Mesenchymal stem cell (in vitro differentiated cells and primary cell): ENCODE results near the gene SLC5A1.
A peak's percentile ranks its signal among the peaks of the same experiment; 100 is the strongest.

Experiments
- DNase-seq: peaks from one replicate; pipeline ENCODE4 v3.0.0-alpha.2; 2013
- H2AFZ ChIP-seq: one replicate; pipeline ENCODE4 v1.6.1; 2013; ENCODE audit warnings: low read depth, mild to moderate bottlenecking, control low read depth, inconsistent platforms, low read length, moderate library complexity
- H2AK5ac ChIP-seq: 2 replicates; pipeline ENCODE4 v1.6.1; 2013; ENCODE audit warnings: low read length, moderate library complexity, mild to moderate bottlenecking, inconsistent platforms; ENCODE audit not compliant: severe bottlenecking
- H2BK120ac ChIP-seq: one replicate; pipeline ENCODE4 v1.6.1; 2013; ENCODE audit warnings: low read depth, mild to moderate bottlenecking, inconsistent platforms, low read length, moderate library complexity
- H2BK12ac ChIP-seq, 2 experiments: one replicate each; pipeline ENCODE4 v1.6.1; 2013; ENCODE audit warnings: inconsistent platforms in 2 of 2, low read length in 2 of 2, mild to moderate bottlenecking in 2 of 2, moderate library complexity in 2 of 2, control low read depth in 1 of 2
- H2BK15ac ChIP-seq: one replicate; pipeline ENCODE4 v1.6.1; 2013; ENCODE audit warnings: mild to moderate bottlenecking, low read depth, inconsistent platforms; ENCODE audit not compliant: poor library complexity, severe bottlenecking
- H2BK5ac ChIP-seq: 2 replicates; pipeline ENCODE4 v1.6.1; 2013; ENCODE audit warnings: low read depth, mild to moderate bottlenecking, low read length, control low read depth, inconsistent platforms; ENCODE audit not compliant: poor library complexity, severe bottlenecking
- H3K14ac ChIP-seq, 2 experiments: one replicate each; pipeline ENCODE4 v1.6.1; 2013; ENCODE audit warnings: inconsistent platforms in 2 of 2, low read length in 2 of 2, control low read depth in 1 of 2, mild to moderate bottlenecking in 1 of 2, moderate library complexity in 1 of 2
- H3K18ac ChIP-seq, 2 experiments: one replicate each; pipeline ENCODE4 v1.6.1; 2013; ENCODE audit warnings: inconsistent platforms in 2 of 2, low read length in 2 of 2, control low read depth in 1 of 2, low read depth in 1 of 2, mild to moderate bottlenecking in 1 of 2
- H3K23ac ChIP-seq, 2 experiments: one replicate each; pipeline ENCODE4 v1.6.1; 2013; ENCODE audit warnings: inconsistent platforms in 2 of 2, low read length in 2 of 2, mild to moderate bottlenecking in 2 of 2, moderate library complexity in 2 of 2, control low read depth in 1 of 2
- H3K27ac ChIP-seq: 2 replicates; pipeline ENCODE4 v1.5.1; 2013; ENCODE audit warnings: mild to moderate bottlenecking, moderate library complexity, low read length, control low read depth, inconsistent platforms; ENCODE audit not compliant: poor library complexity, severe bottlenecking
- H3K27me3 ChIP-seq, 2 experiments: 2 replicates each; pipeline versions ENCODE4 v1.6.1 to v1.7.0; 2013; ENCODE audit warnings: low read length in 2 of 2, mild to moderate bottlenecking in 2 of 2, moderate library complexity in 2 of 2, control low read depth in 1 of 2, inconsistent platforms in 1 of 2; ENCODE audit not compliant: control insufficient read depth in 1 of 2, insufficient read depth in 1 of 2
- H3K36me3 ChIP-seq, 2 experiments: 2 replicates each; pipeline versions ENCODE4 v1.6.1 to v1.7.0; 2013; ENCODE audit warnings: low read length in 2 of 2, control low read depth in 1 of 2, inconsistent platforms in 1 of 2, low read depth in 1 of 2, mild to moderate bottlenecking in 1 of 2; ENCODE audit not compliant: insufficient read depth in 2 of 2, control insufficient read depth in 1 of 2
- H3K4ac ChIP-seq, 2 experiments: one replicate each; pipeline ENCODE4 v1.6.1; 2013; ENCODE audit warnings: inconsistent platforms in 2 of 2, low read length in 2 of 2, mild to moderate bottlenecking in 2 of 2, moderate library complexity in 2 of 2, control low read depth in 1 of 2, low read depth in 1 of 2
- H3K4me1 ChIP-seq: 2 replicates; pipeline ENCODE4 v1.6.1; 2013; ENCODE audit warnings: low read depth, low read length, control low read depth; ENCODE audit not compliant: control insufficient read depth, insufficient read depth
- H3K4me2 ChIP-seq: 2 replicates; pipeline ENCODE4 v1.6.1; 2013; ENCODE audit warnings: low read length, mild to moderate bottlenecking, inconsistent platforms; ENCODE audit not compliant: poor library complexity, severe bottlenecking
- H3K4me3 ChIP-seq, 2 experiments: 2 replicates each; pipeline versions ENCODE4 v1.5.1 to v1.7.0; 2013; ENCODE audit warnings: low read length in 2 of 2, mild to moderate bottlenecking in 2 of 2, control low read depth in 1 of 2, low read depth in 1 of 2; ENCODE audit not compliant: insufficient read depth in 1 of 2
- H3K79me1 ChIP-seq: replicated peaks from 2 replicates; pipeline ENCODE4 v1.6.1; 2013; ENCODE audit warnings: mild to moderate bottlenecking, control low read depth, low read length, inconsistent platforms; ENCODE audit not compliant: poor library complexity, severe bottlenecking
- H3K9ac ChIP-seq: 2 replicates; pipeline ENCODE4 v1.7.0; 2013; ENCODE audit warnings: mild to moderate bottlenecking, low read length, moderate library complexity
- H3K9me3 ChIP-seq: 2 replicates; pipeline ENCODE4 v1.7.0; 2013; ENCODE audit warnings: mild to moderate bottlenecking, low read length; ENCODE audit not compliant: control insufficient read depth
- H4K8ac ChIP-seq: one replicate; pipeline ENCODE4 v1.6.1; 2013; ENCODE audit warnings: inconsistent platforms, mild to moderate bottlenecking, low read length, moderate library complexity
- H4K91ac ChIP-seq: one replicate; pipeline ENCODE4 v1.6.1; 2013; ENCODE audit warnings: mild to moderate bottlenecking, low read length, inconsistent platforms
- WGBS: methylation state at CpG from one replicate; pipeline ENCODE4 v1.1.7; 2013; ENCODE audit warnings: mixed read lengths; 5-methylcytosine and 5-hydroxymethylcytosine counted together

The SLC5A1 gene

DNA sequence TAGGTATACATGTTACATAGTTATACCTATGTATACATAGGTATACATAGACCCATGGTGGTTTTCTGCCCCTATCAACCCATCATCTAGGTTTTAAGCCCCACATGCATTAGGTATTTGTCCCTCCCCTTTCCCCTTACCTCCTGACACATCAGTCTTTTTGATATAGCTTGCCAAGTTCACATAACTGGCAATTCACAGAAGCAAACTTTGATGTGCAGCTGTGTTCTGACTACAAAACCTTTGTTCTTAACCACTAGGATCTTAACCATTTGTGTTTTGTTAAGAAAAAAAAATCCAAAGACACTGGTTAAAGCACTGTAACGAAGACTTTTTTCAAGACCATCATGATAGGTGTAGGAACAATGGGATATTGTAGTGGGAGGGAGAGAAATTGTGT lies 42.9 kb upstream of the SLC5A1 start:
- Histone ChIP-seq H3K23ac (no peak overlapping the region), H2BK15ac (no peak overlapping the region), H2AFZ (no peak overlapping the region), H3K4me1 (no peaks in the 10 kb centered on the region), H3K4ac (no peak overlapping the region), H2BK5ac (no peak overlapping the region), H3K4me3 (no peak overlapping the region), H3K27ac (no peak overlapping the region), H3K4me2 (no peak overlapping the region), H3K36me3 (no peaks in the 10 kb centered on the region), H4K91ac (no peak overlapping the region), H3K14ac (no peak overlapping the region), H2BK12ac (no peak overlapping the region), H4K8ac (no peak overlapping the region), H3K27me3 (peaks cover 6 to 15% of the 10 kb centered on the region in 2 experiments), H2AK5ac (no peak overlapping the region), H3K9ac (no peak overlapping the region), H3K18ac (no peak overlapping the region), H2BK120ac (no peak overlapping the region), H3K79me1 (no peaks in the 10 kb centered on the region), H3K9me3 (no peaks in the 10 kb centered on the region)
- 66% methylated on average over 1 of the region's 1 CpG for WGBS
- DNase-seq = no peak

DNA sequence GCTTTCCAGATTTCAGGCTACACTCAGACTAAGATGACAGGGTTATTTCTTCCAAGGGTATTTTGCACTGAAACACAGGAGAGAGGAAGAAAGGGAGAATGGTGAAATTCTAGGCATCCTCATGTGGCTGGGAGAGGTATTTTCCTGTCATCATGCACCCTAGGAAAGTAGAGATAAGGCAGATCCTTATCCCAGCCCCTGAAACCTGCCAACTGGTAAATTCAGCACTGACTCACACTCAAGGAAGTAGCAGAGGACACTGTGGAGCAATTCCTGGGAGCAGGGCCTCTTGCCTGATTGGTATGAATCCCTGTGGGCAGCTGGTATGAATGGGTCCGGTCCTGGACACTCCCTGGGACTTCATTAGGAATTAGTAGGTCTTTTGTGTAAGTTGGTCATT lies 37.6 kb upstream of the SLC5A1 start:
- Histone ChIP-seq H3K4me1 (no peaks in the 10 kb centered on the region), H3K4ac (no peak overlapping the region), H2BK12ac (no peak overlapping the region), H4K8ac (no peak overlapping the region), H3K23ac (no peak overlapping the region), H2AFZ (no peak overlapping the region), H2BK15ac (no peak overlapping the region), H2BK120ac (no peak overlapping the region), H4K91ac (no peak overlapping the region), H3K9ac (no peak overlapping the region), H2BK5ac (no peak overlapping the region), H3K9me3 (peaks cover 6% of the 10 kb centered on the region), H3K4me3 (no peak overlapping the region), H3K18ac (no peak overlapping the region), H3K36me3 (no peaks in the 10 kb centered on the region), H3K14ac (no peak overlapping the region), H2AK5ac (no peak overlapping the region), H3K27me3 (no peaks in the 10 kb centered on the region), H3K79me1 (no peaks in the 10 kb centered on the region), H3K27ac (no peak overlapping the region), H3K4me2 (no peak overlapping the region)
- WGBS = 67% methylated on average over 1 of the region's 1 CpG
- peak; percentile 22 for DNase-seq

DNA sequence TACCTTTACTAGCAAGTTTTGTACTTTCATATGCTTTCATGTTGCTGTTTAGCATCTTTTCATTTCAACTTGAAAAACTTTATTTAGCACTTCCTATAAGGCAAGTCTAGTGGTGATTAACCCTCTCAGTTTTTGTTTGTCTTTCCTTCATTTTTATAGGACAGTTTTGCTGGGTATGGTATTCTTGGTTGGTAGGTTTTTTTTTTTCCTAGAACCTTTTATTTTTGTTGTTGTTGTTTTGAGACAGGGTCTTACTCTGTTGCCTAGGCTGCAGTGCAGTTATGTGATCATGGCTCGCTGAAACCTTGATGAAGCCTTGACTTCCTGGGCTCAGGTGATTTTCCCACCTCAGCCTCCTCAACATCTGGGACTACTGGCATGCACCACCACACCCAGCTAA lies 29.9 kb upstream of the SLC5A1 start:
- no CpG with 5 or more reads among the region's 1 CpG for WGBS
- Histone ChIP-seq H3K27me3 (no peaks in the 10 kb centered on the region), H4K8ac (no peak overlapping the region), H2BK5ac (no peak overlapping the region), H2BK15ac (no peak overlapping the region), H3K9ac (no peak overlapping the region), H3K4me2 (no peak overlapping the region), H2AFZ (no peak overlapping the region), H3K23ac (no peak overlapping the region), H3K4me3 (no peak overlapping the region), H3K79me1 (no peaks in the 10 kb centered on the region), H2BK12ac (no peak overlapping the region), H3K27ac (no peak overlapping the region), H3K36me3 (no peaks in the 10 kb centered on the region), H2AK5ac (no peak overlapping the region), H2BK120ac (no peak overlapping the region), H3K4ac (no peak overlapping the region), H3K9me3 (peaks cover 40% of the 10 kb centered on the region), H3K4me1 (no peaks in the 10 kb centered on the region), H3K14ac (no peak overlapping the region), H4K91ac (no peak overlapping the region), H3K18ac (no peak overlapping the region)
- no peak for DNase-seq

DNA sequence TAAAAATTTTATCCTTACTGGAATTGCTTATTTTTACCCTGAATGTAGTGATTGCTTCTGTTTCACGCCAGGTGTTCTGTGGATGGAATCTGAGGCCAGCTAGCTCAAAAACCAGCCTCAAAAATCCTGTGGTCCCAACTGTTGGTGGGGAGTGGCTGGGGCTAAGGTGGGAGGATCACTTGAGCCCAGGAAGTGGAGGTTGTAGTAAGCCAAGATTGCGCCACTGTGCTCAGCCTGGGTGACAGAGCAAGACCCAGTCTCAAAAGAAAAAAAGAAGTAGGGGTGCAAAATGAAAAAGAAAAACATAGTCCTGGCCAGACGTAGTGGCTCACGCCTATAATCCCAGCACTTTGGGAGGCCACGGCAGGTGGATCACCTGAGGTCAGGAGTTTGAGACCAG lies 27.0 kb upstream of the SLC5A1 start:
- H4K8ac ChIP-seq = no peak overlapping the region
- no peak overlapping the region for H3K27ac ChIP-seq
- no peak overlapping the region for H3K9ac ChIP-seq
- no peak overlapping the region for H3K4me2 ChIP-seq
- no peaks in the 10 kb centered on the region for H3K4me1 ChIP-seq
- no peak overlapping the region for H2BK5ac ChIP-seq
- 85% methylated on average over 5 of the region's 5 CpGs for WGBS
- no peak overlapping the region for H2AK5ac ChIP-seq
- H3K36me3 ChIP-seq = no peaks in the 10 kb centered on the region
- DNase-seq = no peak
- H2BK120ac ChIP-seq = no peak overlapping the region
- no peak overlapping the region for H3K23ac ChIP-seq
- H3K9me3 ChIP-seq = peaks cover 30% of the 10 kb centered on the region
- no peak overlapping the region for H3K18ac ChIP-seq
- H4K91ac ChIP-seq = no peak overlapping the region
- no peaks in the 10 kb centered on the region for H3K27me3 ChIP-seq
- no peak overlapping the region for H3K4me3 ChIP-seq
- H2BK15ac ChIP-seq = no peak overlapping the region
- no peaks in the 10 kb centered on the region for H3K79me1 ChIP-seq
- H3K14ac ChIP-seq = no peak overlapping the region
- no peak overlapping the region for H3K4ac ChIP-seq
- no peak overlapping the region for H2AFZ ChIP-seq
- H2BK12ac ChIP-seq = no peak overlapping the region
